Measurements from ENCODE around the gene PLPPR5.
A peak's percentile ranks its signal among the peaks of the same experiment; 100 is the strongest.
"Not testable (repeated sequence)": the region's sequence is repeated elsewhere in the genome, so short reads cannot be mapped to it uniquely, and the experiment has no call there.

PLPPR5 gene, protein sequence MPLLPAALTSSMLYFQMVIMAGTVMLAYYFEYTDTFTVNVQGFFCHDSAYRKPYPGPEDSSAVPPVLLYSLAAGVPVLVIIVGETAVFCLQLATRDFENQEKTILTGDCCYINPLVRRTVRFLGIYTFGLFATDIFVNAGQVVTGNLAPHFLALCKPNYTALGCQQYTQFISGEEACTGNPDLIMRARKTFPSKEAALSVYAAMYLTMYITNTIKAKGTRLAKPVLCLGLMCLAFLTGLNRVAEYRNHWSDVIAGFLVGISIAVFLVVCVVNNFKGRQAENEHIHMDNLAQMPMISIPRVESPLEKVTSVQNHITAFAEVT

DNA sequence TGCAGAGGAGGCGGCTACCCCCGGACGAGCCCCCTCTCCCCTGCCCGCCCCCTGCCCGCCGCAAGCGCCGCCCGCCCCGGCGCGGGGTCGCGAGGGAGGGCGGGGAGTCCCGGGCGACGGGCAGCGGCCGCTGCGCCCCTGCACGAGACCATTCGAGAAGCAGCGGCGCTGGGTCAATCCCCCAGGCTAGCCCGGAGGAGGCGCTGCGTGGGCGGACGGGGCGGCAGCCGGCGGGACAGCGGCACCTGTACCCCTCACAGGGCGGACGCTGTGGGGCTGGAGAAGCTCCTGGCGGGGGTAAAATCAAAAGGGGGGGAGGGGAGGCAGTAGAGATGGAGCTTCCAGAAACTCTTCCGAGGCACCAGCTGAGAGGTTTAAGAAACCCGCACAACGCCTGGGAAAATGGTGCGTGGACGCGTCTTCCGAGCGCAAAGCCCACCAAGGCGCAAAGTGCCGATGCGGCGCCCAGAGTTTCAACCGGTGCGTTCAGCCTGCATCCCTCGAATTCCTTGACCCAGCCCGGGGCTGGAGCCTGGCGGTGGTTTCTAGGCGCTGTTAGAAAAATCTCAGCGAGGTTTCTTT, at the start of gene PLPPR5:
Gene PLPPR5 (minus strand): TSS at position 1 of the 582 bp plus-strand sequence. CDS start 190 bp downstream, outside the sequence.
- peak; percentile 31 for DNase-seq

DNA sequence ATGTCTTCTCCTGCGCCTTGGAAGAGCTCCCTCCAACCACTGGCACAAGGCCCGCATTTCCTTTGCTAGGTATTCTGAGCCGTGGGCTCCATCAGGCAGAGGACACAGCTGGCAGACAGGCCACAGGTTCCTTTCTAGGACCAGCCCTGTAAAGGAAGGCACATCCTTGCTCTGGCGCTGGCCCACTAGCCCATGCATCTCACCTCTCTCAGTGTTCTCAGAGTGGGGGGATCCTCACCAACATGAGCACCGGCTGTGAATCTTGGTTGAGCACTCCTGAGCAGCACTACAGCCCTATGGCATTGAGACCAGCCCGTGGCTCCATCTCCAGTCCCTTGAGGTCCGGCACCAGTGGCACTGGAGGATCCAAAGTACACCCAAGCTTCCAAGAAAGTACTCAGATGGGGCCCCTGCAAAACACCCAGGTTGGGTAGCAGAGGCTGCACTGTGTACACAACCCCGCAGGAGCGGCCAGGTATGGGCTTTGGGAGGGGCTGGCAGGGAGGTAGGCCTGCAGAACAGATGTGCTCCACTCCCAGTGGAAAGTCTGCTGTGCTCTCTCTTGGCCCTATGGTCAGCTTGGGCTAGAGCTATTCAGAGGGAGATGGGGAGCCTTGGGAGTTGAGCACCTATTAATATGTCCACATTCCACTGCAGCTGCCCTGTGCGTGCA, 47.1 kb upstream of the PLPPR5 start:
- no peak for DNase-seq

DNA sequence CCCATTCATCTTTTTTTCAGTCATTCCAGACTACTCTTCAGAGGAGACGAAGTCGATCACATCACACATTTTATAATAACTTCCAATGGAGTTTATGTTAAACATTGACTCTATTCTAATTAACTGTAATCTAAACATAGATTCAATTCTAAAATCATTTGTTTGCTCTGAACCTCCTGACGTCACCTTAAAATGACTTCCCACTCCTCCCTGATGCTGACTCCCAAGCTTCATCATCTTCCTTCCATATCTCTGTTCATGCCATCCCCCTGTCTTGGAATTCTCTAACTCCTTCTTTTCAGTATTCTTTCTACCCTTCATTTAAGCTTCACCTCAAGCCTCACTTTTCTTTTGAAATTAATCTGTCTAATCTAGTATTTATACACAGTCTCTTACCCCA, 45.1 kb upstream of the PLPPR5 start:
- DNase-seq: no peak

DNA sequence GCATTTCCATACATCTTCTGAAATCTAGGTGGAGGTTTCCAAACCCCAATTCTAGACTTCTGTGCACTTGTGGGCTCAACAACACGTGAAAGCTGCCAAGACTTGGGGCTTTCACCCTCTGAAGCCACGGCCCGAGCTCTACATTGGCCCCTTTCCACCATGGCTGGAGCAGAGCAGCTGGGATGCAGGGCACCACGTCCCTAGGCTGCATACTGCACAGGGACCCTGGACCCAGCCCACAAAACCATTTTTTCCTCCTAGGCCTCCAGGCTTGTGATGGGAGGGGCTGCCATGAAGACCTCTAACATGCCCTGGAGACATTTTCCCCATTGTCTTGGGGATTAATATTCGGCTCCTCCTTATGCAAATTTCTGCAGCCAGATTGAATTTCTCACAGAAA, 32.1 kb upstream of the PLPPR5 start:
- DNase-seq: not testable (repeated sequence)

DNA sequence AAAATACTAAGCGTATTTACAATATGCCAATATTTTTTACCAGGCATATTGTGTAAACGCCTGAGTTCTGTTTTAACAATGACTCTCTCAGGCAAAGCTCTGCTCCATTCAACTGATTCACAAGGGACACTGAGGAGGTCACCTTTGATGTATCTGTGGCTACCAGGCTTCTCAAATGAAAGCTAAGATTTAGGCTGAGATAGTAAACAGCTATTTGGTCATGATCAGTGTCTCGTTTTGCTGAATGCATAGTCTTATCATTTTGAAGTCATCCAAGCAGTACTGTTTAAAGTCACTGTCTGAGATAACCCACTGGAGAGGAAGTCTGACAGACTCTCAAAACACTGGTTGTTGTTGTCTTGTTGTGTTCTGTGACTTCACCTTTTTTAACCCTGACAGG, 13.7 kb upstream of the PLPPR5 start:
- no peak for DNase-seq

DNA sequence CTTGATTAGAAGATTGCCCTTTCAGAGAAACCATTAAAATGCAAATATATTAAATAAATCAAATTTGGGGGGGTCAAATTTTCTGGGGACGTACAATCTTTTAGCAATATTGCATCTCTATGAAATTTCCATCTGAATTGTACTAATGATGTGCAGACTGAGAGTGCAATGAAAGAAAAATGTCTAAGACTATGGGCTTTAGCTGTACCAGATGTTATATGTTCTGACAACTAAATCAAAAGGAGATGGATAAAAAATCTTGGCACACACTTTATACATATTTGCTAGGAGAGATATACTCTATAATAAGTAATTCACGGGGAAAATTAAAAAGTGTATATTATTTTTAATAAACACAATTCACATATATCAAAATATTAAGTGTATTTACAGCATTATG, 13.0 kb upstream of the PLPPR5 start:
- no peak for DNase-seq

DNA sequence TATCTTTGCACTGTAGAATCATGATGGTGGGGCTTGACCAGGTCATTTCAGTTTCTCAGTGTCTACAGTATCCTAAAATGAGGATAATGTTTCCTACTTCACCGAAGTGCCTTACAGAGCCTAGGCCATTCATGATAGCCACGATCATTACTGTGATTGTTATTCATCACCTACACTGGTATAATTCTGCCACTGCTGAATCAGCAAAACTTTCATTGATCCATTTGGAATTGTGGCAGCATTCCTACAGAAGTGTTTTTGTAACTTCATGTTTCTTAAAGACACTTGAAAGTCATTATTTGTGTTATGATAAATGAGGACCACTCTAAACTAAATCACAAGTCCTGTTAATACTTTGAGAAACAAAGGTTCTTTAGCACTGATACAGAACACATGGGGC, 6.0 kb upstream of the PLPPR5 start:
- no peak for DNase-seq

DNA sequence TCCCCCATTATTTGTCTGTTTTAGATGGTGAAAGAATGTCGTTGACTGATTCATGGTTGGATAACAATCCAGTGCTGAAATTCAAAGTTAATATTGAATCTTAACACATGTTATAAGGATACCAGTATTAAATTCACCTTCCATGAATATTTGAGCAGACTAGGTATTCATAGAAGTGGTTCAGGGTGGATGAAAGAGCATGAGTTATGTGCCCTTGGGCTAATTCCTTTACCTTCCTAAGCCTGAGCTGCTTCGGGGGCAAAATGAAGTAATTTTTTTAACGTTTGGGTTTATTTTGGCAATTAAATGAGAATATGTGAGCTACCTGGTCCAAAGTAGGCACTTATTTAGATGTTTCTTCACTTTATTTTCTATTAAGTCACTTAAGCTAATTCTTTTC, 2.7 kb upstream of the PLPPR5 start:
- no peak for DNase-seq

DNA sequence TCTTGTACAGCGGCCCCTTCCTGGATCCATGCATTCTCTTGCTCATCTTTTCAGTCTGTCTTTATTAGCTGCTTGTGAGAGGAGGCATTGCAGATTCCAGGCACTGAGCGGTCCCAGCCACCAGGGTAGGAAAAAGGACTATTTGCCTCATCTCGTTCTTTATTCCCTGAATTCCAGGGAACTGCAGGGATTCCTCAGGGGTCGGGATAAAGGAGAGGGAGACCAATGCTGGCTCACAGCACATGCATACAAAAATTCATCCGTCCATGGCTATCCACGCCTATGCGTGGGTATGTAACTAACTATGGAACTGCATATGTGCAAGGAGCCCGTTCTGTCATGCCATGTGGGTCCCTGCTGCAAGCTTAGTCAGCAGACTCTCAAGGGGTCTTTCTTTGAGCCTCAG, 879 bp upstream of the PLPPR5 start:
- DNase-seq: no peak

DNA sequence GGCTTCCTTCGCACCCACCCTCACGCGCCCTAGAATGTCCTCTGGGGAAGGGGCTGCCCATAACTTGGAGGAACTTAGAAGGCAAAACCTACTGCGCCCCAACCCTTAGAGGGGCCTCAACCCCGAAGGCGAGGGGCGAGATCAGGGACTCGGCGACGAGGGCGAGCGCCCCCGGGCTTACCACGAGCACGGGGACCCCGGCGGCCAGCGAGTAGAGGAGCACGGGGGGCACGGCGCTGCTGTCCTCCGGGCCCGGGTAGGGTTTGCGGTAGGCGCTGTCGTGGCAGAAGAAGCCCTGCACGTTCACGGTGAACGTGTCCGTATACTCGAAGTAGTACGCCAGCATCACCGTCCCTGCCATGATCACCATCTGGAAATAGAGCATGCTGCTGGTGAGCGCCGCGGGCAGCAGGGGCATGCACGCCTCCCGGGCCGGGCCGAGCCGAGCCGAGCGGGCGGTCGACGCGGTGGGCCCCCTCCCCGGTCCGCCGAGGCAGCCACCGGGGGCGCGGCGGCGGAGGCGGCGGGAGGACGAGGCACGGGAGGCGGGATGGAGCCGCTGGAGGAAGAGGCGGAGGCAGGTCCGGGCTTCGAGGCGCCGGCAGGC, 304 bp downstream of the PLPPR5 start:
- peak; percentile 23 for DNase-seq

DNA sequence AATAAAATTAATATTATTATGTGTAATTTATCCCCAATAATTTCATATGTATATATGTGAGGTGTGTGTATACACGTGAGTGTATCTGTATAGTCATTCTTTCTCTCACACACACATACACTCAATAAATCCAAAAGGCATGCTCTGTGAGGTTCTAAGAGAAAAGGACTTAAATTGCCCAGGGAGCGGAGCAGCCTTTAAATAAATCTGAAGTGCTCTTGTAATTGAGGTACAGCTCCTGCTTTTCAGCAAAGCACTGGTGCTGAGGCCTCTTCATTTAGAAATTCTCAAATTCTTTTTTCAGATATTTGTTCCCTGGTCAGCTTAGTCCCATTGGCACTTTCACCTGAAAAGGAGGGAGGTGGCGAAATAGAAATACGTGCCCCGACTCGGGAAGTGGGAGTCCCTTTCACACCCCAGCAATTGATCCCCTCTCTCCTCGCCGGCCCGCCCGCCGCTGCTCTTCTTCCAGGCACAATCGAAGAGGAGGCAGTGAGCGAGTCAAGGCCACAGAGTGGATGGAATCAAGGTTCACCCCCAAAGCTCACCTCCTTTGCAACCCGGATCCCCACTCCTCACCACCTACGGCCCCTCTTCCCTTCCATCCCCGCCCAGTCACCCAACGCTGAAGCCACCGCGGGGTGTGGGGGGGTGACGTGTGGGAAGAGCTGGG, 944 bp downstream of the PLPPR5 start:
- DNase-seq: no peak

DNA sequence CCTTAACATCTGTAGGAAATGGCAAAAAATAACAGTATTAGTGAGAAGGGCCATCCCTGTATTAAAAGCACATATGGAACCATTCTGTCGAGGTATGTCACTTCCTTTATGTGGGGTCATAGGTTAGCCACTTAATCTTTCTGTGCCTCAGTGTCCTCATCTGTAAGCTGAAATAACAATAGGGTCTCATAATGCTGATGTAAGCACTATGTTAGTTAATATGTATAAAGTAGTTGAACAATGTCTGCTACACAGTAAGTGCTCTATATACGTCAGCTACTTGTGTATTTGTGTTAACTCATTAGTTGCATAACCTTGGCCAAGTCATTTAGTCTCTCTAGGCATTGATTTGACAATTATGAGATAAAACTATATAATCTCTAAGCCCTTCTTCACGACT, 11.8 kb downstream of the PLPPR5 start:
- DNase-seq: no peak

DNA sequence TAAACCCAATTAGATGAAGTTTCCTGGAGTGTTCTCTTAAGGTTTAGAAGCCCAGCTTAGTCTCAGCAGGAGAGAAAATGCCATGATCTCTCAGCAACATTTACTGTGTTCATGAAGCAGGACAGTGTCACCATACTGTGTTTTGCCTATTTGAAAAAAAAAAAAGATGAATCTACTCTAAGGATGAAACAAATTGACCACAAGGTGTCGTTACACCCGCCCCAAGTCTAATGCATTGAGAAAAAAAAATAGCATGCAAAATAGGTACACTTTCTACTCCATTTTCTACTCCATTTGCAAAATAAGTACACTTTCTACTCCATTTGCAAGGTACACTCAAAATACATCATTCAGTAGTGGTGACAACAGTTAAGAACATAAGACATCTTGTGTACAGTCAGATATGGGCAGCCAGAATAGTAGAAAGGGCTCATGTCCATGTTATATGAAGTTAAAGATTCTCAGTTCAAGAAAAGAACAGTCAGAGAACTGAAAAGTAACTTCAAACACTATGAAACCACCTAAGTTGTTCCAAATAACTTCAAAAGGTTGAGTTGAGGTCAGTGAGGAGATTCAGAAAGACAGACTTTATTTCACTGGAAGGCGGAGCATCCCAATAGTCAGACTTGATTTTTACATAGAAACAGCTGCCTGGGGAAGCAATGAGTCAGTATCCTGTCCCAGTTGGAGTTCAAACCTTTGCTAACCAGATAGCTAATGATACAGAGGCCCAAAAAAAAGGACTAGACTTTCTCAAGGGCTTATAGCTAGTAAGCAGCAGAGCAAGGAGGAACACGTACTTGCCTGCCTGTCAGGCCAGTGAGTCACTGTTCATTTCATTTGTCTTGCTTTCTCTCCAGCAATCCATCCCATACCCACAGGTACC, 13.3 kb downstream of the PLPPR5 start:
- DNase-seq: no peak

DNA sequence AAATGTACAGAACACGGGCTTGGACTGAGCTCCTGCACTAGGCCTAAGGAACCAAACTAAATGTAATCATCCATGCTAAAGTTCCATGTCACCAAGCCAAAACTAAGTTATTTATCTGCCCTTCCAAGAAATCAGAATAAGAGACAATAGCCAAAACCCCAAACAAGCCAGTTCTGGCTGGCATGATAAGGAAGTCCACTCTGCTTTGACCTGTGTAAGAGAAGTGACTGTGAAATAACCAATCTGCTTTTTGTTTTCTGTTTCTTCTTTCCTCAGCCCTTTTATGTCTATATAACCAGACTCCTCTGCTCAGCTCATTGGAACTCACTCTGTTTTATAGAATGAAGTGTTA, 15.1 kb downstream of the PLPPR5 start:
- no peak for DNase-seq

DNA sequence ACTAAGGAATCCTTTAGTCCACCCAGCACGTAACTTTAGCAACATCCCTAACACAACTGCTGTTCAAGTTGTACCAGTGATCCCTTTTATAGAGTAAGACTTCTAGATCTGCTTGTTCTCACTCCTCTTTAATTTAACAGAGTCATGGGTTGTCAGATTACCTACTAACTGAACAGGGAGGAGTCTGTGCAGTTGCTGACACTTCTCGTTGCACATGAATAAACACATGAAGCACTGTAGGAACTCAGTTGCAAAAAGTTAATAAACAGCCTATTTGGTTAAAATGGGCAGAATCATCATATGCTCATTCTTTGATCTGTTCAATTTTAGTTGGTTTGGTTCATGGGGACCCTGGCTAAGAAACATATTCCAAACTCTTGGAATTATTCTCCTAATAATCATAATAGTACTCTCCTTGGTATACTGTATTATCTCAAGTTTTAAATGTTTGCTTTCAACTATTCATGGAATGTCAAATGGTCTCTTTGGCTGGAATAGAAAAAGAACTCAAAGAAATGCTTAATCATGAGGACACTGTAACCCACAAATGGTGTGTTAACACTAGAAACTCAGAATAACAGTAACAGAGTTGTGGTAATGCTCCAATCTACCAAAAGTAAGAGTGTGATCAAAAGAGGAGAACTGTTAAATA, 15.6 kb downstream of the PLPPR5 start:
- DNase-seq: no peak

DNA sequence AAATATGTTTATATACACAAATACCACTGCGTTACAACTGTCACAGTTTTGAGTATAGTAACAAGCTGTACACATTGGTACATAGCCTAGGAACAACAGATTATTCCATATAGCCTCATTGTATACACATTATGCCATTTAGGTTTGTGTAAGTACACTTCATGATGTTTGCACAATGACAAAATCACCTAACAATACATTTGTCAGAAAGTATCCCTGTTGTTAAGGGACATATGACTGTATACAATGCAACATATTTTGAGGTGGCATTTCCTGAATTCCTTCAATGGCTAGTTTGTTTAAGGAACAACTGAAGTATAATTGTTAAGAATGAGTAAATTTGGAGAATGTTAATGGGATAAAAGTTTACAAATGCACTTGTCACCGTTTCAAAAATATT, 19.0 kb downstream of the PLPPR5 start:
- DNase-seq: no peak

DNA sequence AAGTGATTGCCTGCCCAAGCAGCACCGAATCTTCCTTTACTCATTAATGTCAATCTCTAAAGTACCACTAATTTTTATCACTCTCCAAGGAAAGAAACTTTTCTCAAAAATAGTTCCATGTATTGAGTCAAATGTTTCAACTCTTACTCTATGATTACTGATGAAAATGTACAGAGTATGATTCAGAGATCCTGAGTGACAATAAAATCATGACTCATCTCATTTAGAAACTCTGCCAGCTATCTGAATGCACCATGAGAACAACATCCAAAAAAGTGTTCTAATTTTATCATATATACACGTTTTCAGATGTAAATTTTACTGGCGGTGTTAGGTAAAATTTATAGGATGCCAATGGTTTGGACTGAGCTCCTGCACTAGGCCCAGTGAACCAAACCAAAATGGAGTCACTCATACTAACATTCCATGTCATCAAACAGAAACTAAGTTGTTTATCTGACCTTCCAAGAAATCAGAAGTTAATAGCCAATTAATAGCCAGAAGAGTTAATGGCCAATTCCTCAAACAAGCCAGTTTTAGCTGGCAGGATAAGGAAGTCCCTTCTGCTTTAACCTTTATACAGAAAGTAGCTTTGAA, 22.6 kb downstream of the PLPPR5 start:
- DNase-seq: no peak

DNA sequence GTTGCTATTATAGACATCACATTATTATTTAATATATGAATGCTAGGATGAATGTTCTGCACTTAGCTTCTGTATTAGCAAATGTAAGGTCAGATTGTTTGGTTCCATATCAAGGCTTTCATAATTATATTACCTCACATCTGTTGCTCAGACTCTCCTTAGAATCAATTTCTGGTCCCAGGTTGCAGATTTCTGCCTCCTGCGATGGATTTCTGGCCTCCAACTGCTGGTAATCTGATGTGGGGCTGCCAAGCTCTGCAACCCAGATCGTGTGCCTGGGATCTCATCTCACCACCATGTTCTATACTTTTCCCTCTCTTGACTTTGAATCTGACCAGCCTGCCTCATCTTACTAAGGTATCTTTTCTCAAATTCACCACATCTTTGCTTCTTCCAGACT, 25.2 kb downstream of the PLPPR5 start:
- DNase-seq: no peak

DNA sequence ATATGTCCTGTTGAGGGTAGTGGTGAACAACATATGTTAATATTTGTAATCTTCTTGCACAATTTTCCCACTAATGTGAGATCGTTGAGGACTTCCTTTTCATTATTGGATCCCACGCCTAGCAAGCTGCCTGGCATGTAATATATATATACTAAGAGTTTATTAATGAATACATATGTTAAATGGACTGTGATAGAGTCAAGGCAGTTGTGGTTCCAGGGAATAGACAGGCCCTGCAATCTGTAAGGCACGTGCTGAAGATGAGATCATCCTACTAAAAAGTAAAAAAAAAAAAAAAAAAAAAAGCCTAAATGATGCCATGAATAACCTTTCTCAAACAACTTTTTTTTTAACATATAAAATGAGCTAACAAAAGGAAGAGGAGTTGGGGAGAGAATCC, 28.9 kb downstream of the PLPPR5 start:
- no peak for DNase-seq

DNA sequence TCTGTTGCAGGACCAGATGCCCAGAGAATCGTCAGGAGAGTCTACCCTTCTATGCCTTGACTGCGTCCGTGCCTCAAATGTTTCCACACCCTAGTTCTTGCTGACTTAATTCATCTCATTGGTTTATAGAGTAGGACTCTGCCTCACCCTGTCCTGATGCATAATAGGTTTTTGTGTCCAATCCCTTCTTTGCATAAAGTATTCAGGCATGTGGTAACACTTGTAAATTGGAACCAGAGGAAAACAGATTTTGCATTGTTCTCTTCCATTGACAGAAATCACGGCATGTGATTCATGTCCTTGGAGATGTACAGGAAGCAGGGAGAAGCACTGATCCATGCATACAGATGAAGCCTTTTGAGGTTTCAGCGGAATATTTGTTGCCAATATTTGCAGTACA, 29.5 kb downstream of the PLPPR5 start:
- no peak for DNase-seq

DNA sequence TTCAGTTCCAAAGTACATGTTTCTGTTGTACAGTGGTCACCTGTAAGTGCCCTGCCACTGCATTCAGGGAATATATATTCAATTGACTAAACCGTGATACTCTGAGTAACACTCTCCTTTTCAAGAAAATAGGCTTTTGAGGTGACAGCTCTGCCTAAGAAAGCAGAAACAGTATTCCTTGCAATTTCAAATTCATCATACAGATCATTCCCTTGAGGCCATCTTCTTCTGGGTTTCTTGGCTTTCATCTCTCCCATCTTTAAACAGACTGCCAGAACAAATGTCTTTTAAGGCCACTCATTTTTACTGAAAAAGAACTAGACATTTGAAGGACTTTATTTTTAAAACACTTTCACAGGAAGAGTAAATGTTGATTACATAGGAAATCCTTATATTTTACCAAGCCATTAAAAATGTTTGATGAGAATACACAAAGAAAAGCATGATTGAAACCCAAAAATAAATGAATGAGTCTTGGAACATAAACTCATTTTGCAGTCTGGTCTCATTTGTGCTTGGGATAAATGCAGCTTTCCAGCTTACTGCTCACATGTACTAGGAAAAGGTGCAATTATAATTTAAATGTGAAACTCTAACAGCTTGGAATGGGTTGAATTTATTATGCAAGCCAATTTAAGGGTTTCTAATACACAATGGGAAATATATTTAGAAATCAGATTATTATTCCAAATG, 34.7 kb downstream of the PLPPR5 start:
- no peak for DNase-seq
